Stimulated activated CD4-positive, alpha-beta T cell treated with anti-CD3 and anti-CD28 coated beads, Interleukin-1b, Interleukin-23, amount 100 ng/mL, for 4 hours (primary cell): ENCODE results near the gene ANKMY2.
"Not testable (repeated sequence)": the region's sequence is repeated elsewhere in the genome, so short reads cannot be mapped to it uniquely, and the experiment has no call there.

Experiments
- DNase-seq, 2 donors: peaks; one replicate each; pipeline ENCODE4 v3.0.0-alpha.2; 2020; ENCODE audit warnings: low read depth in 2 of 2

ANKMY2 gene

GRCh38 chr7:16626388-16626787, 19.2 kb downstream of the ANKMY2 start:
- no peak for DNase-seq

- no peak for DNase-seq
Observed at GRCh38 chr7:16619979-16620408, 25.6 kb downstream of the ANKMY2 start.

- DNase-seq = no peak
Observed at GRCh38 chr7:16616542-16616941, 29.0 kb downstream of the ANKMY2 start.

- DNase-seq = no peak
Observed at GRCh38 chr7:16616122-16616521, 29.4 kb downstream of the ANKMY2 start.

- no peak for DNase-seq
Observed at GRCh38 chr7:16615228-16615627, 30.3 kb downstream of the ANKMY2 start.

GRCh38 chr7:16611711-16612110, 33.8 kb downstream of the ANKMY2 start:
- DNase-seq = no peak

- no peak for DNase-seq
Observed at GRCh38 chr7:16609842-16610450, 35.6 kb downstream of the ANKMY2 start.

- no peak for DNase-seq
Observed at GRCh38 chr7:16606704-16607103, 38.9 kb downstream of the ANKMY2 start.

GRCh38 chr7:16604054-16604453, 41.5 kb downstream of the ANKMY2 start:
- no peak for DNase-seq

GRCh38 chr7:16603633-16604032, 41.9 kb downstream of the ANKMY2 start:
- DNase-seq = no peak

- no peak for DNase-seq
Observed at GRCh38 chr7:16599860-16600259, 45.7 kb downstream of the ANKMY2 start.

- DNase-seq = no peak
Observed at GRCh38 chr7:16598015-16598414, 47.5 kb downstream of the ANKMY2 start.

- DNase-seq = not testable (repeated sequence)
Observed at GRCh38 chr7:16595596-16595995, 50.0 kb downstream of the ANKMY2 start.

- no peak for DNase-seq
Observed at GRCh38 chr7:16594676-16595075, 50.9 kb downstream of the ANKMY2 start.

- no peak for DNase-seq
Observed at GRCh38 chr7:16594061-16594460, 51.5 kb downstream of the ANKMY2 start.

GRCh38 chr7:16592395-16592794, 53.2 kb downstream of the ANKMY2 start:
- no peak for DNase-seq

GRCh38 chr7:16590424-16590823, 55.1 kb downstream of the ANKMY2 start:
- DNase-seq = no peak

- DNase-seq = no peak
Observed at GRCh38 chr7:16589881-16590280, 55.7 kb downstream of the ANKMY2 start.

GRCh38 chr7:16587790-16588189, 57.8 kb downstream of the ANKMY2 start:
- DNase-seq = no peak

GRCh38 chr7:16587129-16587528, 58.4 kb downstream of the ANKMY2 start:
- no peak for DNase-seq

- DNase-seq = no peak
Observed at GRCh38 chr7:16586081-16586874, 59.3 kb downstream of the ANKMY2 start.

- DNase-seq = no peak
Observed at GRCh38 chr7:16585540-16585939, 60.0 kb downstream of the ANKMY2 start.

GRCh38 chr7:16583834-16584233, 61.7 kb downstream of the ANKMY2 start:
- DNase-seq = no peak
